ENCODE data around the gene BMS1. TPM values are rescaled to one million over a fixed set of nuclear protein-coding genes. Genes with fewer than 3 reads are reported as not detected.

BMS1 gene
- total RNA-seq, 4 donors from 2014 or later: 11.5 to 17.4 (median 16.7) TPM

- Histone ChIP-seq H3K27me3 (peaks cover 0 to 20% (median 0%) of the 10 kb centered on the region in 4 donors), H3K27ac (no peak overlapping the region), H3K4me3 (no peak overlapping the region), H3K36me3 (no peaks in the 10 kb centered on the region), H3K9me3 (peaks cover 0 to 13% (median 5%) of the 10 kb centered on the region in 3 donors), H3K4me1 (no peaks in the 10 kb centered on the region)
- TF ChIP-seq, protein P1, sequence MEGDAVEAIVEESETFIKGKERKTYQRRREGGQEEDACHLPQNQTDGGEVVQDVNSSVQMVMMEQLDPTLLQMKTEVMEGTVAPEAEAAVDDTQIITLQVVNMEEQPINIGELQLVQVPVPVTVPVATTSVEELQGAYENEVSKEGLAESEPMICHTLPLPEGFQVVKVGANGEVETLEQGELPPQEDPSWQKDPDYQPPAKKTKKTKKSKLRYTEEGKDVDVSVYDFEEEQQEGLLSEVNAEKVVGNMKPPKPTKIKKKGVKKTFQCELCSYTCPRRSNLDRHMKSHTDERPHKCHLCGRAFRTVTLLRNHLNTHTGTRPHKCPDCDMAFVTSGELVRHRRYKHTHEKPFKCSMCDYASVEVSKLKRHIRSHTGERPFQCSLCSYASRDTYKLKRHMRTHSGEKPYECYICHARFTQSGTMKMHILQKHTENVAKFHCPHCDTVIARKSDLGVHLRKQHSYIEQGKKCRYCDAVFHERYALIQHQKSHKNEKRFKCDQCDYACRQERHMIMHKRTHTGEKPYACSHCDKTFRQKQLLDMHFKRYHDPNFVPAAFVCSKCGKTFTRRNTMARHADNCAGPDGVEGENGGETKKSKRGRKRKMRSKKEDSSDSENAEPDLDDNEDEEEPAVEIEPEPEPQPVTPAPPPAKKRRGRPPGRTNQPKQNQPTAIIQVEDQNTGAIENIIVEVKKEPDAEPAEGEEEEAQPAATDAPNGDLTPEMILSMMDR (IDR thresholded peaks at IDR 0.05): no peak
- no peak for TF ChIP-seq POLR2A (IDR thresholded peaks at IDR 0.05)
- intact Hi-C loops (cut with DNase I): no loop called here
- WGBS, 2 donors: 77 to 81% methylated on average over 3 of the region's 3 CpGs
- no peak for DNase-seq
Observed at GRCh38 chr10:42743697-42744096, 38.9 kb upstream of the BMS1 start.

GRCh38 chr10:42744134-42744701 lies 38.4 kb upstream of the BMS1 start:
- no peaks in the 10 kb centered on the region for H3K4me1 ChIP-seq
- intact Hi-C loops (cut with DNase I): no loop called here
- no peak for DNase-seq
- H3K4me3 ChIP-seq: no peak overlapping the region
- H3K27me3 ChIP-seq: peaks cover 0 to 25% (median 0%) of the 10 kb centered on the region in 4 donors
- TF ChIP-seq, protein P1 (IDR thresholded peaks at IDR 0.05): no peak
- no peak for TF ChIP-seq POLR2A (IDR thresholded peaks at IDR 0.05)
- H3K27ac ChIP-seq: no peak overlapping the region
- WGBS, 2 donors: 44 to 50% methylated on average over 3 of the region's 3 CpGs
- H3K36me3 ChIP-seq: no peaks in the 10 kb centered on the region
- H3K9me3 ChIP-seq: peaks cover 0 to 13% (median 5%) of the 10 kb centered on the region in 3 donors

DNA sequence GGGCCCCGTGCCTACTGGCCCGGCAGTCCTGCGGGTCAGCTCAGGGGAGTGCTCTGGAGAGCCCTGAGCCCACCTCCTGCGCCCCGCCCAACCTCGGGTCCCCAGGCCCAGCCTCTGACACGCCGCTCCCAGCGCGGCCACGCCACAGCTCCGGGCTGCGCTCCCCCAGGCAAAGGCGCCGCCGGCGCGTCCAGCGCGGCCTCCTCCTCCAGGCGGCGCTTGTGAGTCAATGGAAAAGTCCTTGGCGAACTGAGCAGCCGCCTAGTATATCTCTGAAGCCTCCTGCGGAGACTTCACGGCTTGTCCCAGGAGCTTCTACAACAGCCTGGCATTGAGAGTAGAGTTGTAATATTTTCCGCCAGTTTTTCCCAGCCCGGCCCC lies 29.5 kb upstream of the BMS1 start:
- intact Hi-C loops (cut with DNase I): no loop called here
- peak in 1 of 4 donors; percentile 13 for TF ChIP-seq POLR2A (IDR thresholded peaks at IDR 0.05)
- TF ChIP-seq, protein P1 (IDR thresholded peaks at IDR 0.05): peak; percentile 39 to 88 (median 77)
- DNase-seq: no peak
- Histone ChIP-seq H3K4me1 (peaks cover 11 to 48% (median 27%) of the 10 kb centered on the region in 3 donors), H3K27me3 (peaks cover 0 to 73% (median 3%) of the 10 kb centered on the region in 4 donors), H3K4me3 (peak overlapping the region; percentile 45 to 70 (median 63)), H3K27ac (peak overlapping the region; percentile 24 to 60 (median 57)), H3K9me3 (no peaks in the 10 kb centered on the region), H3K36me3 (no peaks in the 10 kb centered on the region)
- WGBS, 2 donors: 20% methylated on average over 5 of the region's 28 CpGs; no CpG with 5 or more reads in 1 of the 2 donors

- no peak for DNase-seq
- H3K27me3 ChIP-seq: peaks cover 0 to 70% (median 3%) of the 10 kb centered on the region in 4 donors
- TF ChIP-seq POLR2A (IDR thresholded peaks at IDR 0.05): no peak
- TF ChIP-seq, protein P1 (IDR thresholded peaks at IDR 0.05): no peak
- peaks cover 11 to 48% (median 27%) of the 10 kb centered on the region in 3 donors for H3K4me1 ChIP-seq
- no peaks in the 10 kb centered on the region for H3K36me3 ChIP-seq
- H3K27ac ChIP-seq: peak overlapping the region; percentile 24 to 60 (median 57)
- peak overlapping the region; percentile 45 to 70 (median 63) for H3K4me3 ChIP-seq
- WGBS, 2 donors: 0% methylated on average over 9 of the region's 51 CpGs; no CpG with 5 or more reads in 1 of the 2 donors
- intact Hi-C loops (cut with DNase I): no loop called here
- H3K9me3 ChIP-seq: no peaks in the 10 kb centered on the region
Observed at GRCh38 chr10:42753507-42754154, 29.0 kb upstream of the BMS1 start.
